ENCODE results near the gene POU2F1.

DNA sequence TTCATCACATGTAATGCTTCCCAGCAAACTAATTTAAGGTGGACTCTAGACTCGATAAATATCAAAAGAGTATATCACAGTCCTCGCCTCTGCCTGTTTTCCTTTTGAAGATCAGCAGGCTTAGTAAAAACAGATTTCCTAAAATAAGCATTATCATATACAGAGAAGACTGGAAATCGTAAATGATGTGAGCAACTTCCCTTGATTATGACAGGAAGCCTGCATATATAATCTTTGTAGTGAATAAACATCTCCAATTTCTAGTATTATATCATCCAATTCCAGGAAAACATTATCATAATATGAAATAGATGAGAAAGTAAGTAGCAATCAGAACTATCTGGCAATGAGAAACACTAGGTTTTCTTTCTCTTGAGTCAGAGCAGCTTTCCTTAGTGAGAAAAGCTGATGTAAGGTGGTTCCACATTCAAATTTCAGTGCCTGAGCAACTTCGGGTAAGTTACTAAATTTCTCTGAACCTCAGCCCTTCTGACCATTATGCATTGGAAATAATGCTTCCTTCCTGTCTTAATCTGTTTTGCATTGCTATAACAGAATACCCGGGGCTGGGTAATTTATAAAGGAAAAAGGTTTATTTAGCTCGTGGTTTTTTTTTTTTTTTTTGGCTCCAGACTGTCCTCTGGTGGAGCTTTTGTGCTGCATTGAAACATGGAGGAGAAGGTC is 12.6 kb upstream of the POU2F1 start:
- TF ChIP-seq POLR2A (IDR thresholded peaks at IDR 0.05) (no peak), CTCF (IDR thresholded peaks at IDR 0.05) (no peak), POLR2AphosphoS5 (IDR thresholded peaks at IDR 0.05) (no peak), EP300 (IDR thresholded peaks at IDR 0.05) (no peak)

All from sigmoid colon (tissue), 4 donors.